IPS-18c (cell line): ENCODE data around the gene PRSS1.
"Not testable (repeated sequence)": the region's sequence is repeated elsewhere in the genome, so short reads cannot be mapped to it uniquely, and the experiment has no call there.

ENCODE experiments used
- H3K4me3 ChIP-seq: 2 replicates; pipeline ENCODE4 v1.7.0; 2013; ENCODE audit warnings: low read depth, mild to moderate bottlenecking, low read length, moderate library complexity; ENCODE audit not compliant: insufficient read depth
- H3K9me3 ChIP-seq: one replicate; pipeline ENCODE4 v1.6.1; 2013; ENCODE audit warnings: mild to moderate bottlenecking, low read length, moderate library complexity; ENCODE audit not compliant: control insufficient read depth, insufficient read depth

Gene PRSS1

DNA sequence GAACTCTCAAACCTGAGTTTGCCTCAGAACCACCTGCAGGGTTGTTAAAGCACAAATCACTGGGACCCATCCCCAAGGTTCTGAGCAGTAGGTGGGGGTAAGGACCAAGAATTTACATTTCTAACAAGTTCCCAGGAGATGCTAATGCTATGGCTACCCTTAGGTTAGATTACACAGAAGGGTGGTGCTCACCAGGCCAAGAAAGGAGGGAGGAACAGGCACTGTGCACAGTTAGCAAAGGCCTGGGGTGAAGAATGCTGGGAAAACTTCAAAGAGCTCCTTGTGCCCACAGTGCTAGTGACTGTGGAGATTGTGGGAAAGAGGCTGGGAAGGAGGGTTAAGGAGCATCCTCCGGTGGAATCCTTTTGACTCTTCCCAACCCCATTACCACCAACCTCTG is 12.8 kb downstream of the PRSS1 start:
- peaks cover 3% of the 10 kb centered on the region for H3K9me3 ChIP-seq
- H3K4me3 ChIP-seq: no peak overlapping the region

GRCh38 chr7:142767451-142767850 is 18.2 kb downstream of the PRSS1 start:
- H3K9me3 ChIP-seq: peaks cover 3% of the 10 kb centered on the region
- no peak overlapping the region for H3K4me3 ChIP-seq

- no peak overlapping the region for H3K4me3 ChIP-seq
These were observed 18.6 kb downstream of the PRSS1 start for GRCh38 chr7:142767861-142768260.

DNA sequence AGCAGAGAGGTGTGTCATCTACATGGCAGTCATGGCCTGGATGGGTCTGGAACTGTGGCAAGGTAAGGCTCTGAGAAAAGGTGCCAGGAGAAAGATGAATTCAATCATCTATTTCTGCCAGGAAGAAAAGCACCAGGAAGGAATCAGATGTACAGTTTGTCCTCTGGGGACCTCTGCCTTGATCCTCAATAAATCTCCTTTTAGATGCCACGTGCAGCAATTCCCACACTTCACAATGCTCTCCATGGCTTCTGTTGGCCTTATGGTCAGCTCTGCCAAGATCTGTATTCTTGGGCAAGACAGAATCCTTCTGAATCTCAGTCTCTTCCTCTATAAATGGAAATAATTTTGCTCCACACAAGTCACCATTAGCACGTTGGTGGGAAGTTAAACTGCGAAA is 19.6 kb downstream of the PRSS1 start:
- not testable (repeated sequence) for H3K9me3 ChIP-seq, H3K4me3 ChIP-seq

More at GRCh38 chr7:142767861-142768260, 18.6 kb downstream of the PRSS1 start:
- peaks cover 3% of the 10 kb centered on the region for H3K9me3 ChIP-seq

GRCh38 chr7:142770661-142771352 is 21.5 kb downstream of the PRSS1 start, which contains the start of gene PRSS2:
PRSS2 (plus strand) TSS chr7:142770970; CDS start chr7:142770983, 13 bp downstream.
- Histone ChIP-seq H3K9me3 (no peaks in the 10 kb centered on the region), H3K4me3 (no peak within 1 kb of the TSS)

DNA sequence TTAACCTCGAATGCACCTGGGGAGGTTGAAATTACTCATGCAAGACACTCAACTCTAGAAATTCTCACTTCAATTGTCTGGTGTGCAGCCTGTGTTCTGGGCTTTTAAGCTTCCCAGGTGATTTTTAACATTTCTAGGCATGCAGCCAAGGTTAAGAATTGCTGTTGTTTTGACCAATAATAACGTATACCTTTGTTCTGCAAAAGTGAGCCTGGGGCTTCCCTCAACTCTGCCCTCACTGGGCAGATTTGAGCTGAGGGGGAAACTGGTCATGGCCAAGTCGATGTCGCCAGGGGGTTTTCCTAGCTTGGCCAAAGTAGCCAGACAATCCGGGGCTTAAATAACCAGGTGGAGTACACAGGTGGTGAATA is 22.1 kb downstream of the PRSS1 start:
- no peak overlapping the region for H3K4me3 ChIP-seq
- no peaks in the 10 kb centered on the region for H3K9me3 ChIP-seq

DNA sequence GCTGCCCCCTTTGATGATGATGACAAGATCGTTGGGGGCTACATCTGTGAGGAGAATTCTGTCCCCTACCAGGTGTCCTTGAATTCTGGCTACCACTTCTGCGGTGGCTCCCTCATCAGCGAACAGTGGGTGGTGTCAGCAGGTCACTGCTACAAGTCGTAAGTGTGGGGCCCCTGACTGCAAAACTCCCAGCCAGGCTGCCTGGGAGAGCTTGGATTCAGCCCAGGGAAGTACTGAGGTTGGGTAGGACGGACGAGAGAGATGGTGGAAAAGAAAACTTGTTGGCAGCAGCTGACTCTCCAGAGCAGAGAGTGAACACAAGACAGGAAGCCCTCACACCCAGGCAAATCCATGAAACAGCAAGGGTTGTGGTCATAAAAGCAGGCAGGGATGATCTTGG is 22.8 kb downstream of the PRSS1 start:
- Histone ChIP-seq H3K9me3 (no peaks in the 10 kb centered on the region), H3K4me3 (no peak overlapping the region)

- no peaks in the 10 kb centered on the region for H3K9me3 ChIP-seq
These were observed 23.4 kb downstream of the PRSS1 start for GRCh38 chr7:142772673-142773072.

GRCh38 chr7:142773230-142773629 is 24.0 kb downstream of the PRSS1 start:
- H3K9me3 ChIP-seq: no peaks in the 10 kb centered on the region
- H3K4me3 ChIP-seq: no peak overlapping the region

More at GRCh38 chr7:142772673-142773072, 23.4 kb downstream of the PRSS1 start:
- no peak overlapping the region for H3K4me3 ChIP-seq

- H3K4me3 ChIP-seq: no peak overlapping the region
- H3K9me3 ChIP-seq: no peaks in the 10 kb centered on the region
These were observed 24.9 kb downstream of the PRSS1 start for GRCh38 chr7:142773937-142774744.

- Histone ChIP-seq H3K4me3 (no peak overlapping the region), H3K9me3 (no peaks in the 10 kb centered on the region)
These were observed 25.6 kb downstream of the PRSS1 start for GRCh38 chr7:142774826-142775225.

- H3K4me3 ChIP-seq, H3K9me3 ChIP-seq: not testable (repeated sequence)
These were observed 26.3 kb downstream of the PRSS1 start for GRCh38 chr7:142775351-142776115.

GRCh38 chr7:142776206-142776844 is 27.1 kb downstream of the PRSS1 start:
- no peaks in the 10 kb centered on the region for H3K9me3 ChIP-seq
- no peak overlapping the region for H3K4me3 ChIP-seq

DNA sequence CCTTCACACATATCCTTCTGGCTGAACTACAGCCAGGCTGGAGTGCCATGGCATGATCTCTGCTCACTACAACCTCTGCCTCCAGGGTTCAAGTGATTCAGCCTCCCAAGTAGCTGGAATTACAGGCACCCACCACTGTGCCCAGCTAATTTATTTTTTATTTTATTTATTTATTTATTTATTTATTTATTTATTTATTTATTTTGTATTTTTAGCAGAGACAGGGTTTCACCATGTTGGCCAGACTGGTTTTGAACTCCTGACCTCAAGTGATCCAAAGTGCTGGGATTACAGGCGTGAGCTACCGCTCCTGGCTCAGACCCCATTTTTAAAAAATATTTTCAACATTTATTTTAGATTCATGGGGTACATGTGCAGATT is 27.6 kb downstream of the PRSS1 start:
- not testable (repeated sequence) for H3K9me3 ChIP-seq, H3K4me3 ChIP-seq

DNA sequence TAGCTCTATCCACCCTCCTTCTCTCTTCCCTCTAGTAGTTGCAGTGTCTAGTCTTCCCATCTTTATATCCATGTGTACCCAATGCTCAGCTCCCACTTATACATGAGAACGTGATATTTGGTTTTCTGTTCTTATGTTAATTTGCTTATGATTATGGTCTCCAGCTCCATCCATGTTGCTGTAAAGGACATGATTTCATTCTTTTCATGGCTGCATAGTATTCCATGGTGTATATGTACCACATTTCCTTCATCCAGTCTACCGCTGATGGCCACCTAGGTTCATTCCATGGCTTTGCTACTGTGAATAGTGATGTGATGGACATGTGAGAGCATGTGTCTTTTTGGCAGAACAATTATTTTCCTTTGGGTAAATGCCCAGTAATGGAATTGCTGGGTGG is 28.0 kb downstream of the PRSS1 start:
- H3K4me3 ChIP-seq: no peak overlapping the region
- H3K9me3 ChIP-seq: no peaks in the 10 kb centered on the region

DNA sequence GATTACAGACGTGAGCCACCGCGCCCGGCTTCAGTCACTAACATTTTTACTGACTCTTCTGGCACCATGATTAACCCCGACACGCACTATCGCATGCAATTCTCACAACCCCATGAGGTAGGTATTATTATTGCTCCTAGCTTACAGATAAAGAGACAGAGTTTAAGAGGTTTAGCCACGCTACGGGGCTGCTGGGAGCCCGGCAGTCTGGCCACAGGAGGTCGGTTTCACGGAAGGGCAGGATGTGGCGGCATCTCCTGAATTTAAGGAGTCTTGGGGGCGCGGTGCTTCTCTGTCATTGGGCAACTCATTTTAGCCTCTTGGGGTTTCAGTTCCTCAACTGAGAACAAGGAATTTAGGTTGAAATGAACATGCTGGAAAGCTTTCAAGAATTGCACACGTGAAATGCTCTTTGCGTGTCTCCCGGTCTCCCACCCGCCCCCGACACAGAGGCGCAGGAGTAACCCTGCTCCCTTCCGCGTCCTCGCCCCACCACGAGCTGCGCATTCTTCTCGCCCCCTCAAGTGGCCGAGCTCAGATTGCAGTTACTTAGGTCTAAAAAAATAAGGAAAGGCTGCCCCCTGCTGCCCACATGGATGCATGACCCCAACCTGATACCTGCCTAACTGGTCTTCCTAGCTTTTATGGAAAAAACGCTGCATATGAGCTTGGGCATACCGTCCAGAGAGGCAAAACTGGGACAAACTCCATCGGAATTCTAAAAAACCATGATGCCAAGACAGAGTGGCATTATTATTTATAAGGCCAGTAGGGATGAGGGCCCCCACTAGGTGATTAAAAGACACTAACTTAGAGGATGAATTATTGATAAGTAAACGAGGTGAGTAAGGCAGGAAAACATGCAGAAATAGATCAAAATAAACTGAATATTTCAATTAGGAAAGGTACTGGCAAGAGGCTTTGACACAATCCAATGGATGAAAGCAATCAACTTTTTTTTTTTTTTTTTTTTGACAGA is 33.9 kb downstream of the PRSS1 start:
- Histone ChIP-seq H3K9me3 (no peaks in the 10 kb centered on the region), H3K4me3 (peak overlapping the region; percentile 31; the same call in 1 of the 2 replicates)
